Measurements from ENCODE around the gene XCR1.
A peak's percentile ranks its signal among the peaks of the same experiment; 100 is the strongest.
"Not testable (repeated sequence)": the region's sequence is repeated elsewhere in the genome, so short reads cannot be mapped to it uniquely, and the experiment has no call there.

Gene XCR1

DNA sequence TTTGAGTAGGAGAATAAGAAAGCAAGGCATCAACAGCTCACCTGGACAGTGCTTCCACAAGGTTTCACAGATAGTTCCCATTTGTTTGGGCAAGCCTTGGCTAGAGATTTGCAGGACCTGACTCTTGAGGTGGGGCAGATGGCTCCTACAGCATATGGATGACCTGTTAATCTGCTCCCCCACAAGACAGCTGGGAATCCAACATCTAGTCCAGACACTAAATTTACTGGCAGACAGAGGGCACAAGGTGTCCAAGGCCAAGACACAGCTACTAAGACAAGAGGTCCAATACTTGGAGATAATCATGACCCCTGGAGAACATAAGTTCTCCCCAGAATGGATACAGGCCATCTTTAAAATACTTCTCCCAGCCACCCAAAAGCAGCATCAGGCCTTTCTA is 23.6 kb downstream of the XCR1 start:
- DNase-seq: not testable (repeated sequence)

- no peak for DNase-seq
These were observed 26.1 kb downstream of the XCR1 start for GRCh38 chr3:46001178-46001577.

DNA sequence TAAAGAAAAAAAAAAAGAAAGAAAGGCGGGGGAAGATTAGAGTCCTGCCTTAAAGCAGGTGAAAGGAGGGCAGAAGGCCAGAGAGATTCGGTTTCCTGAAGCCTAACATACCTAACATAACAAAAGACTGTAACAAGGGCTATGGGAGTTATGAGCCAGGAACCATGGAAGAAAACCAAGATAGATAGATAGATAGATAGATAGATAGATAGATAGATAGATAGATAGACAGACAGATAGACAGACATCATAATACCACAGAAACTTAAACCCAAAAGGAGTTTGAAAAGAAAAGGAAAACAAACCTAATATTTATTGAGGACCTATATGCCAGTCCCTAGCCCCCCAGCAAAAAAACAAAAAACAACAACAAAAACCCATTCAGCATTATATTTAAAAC is 29.3 kb downstream of the XCR1 start:
- DNase-seq: no peak

GRCh38 chr3:45997499-45997898 is 29.8 kb downstream of the XCR1 start:
- DNase-seq: not testable (repeated sequence)

- DNase-seq: peak; percentile 90
These were observed 31.8 kb downstream of the XCR1 start, which contains the start of gene FYCO1 for GRCh38 chr3:45995236-45996192. Gene FYCO1 (minus strand): TSS chr3:45995824. CDS start chr3:45984910, 10,914 bp downstream.

- DNase-seq: peak; percentile 73
These were observed 32.7 kb downstream of the XCR1 start for GRCh38 chr3:45994419-45995235.

DNA sequence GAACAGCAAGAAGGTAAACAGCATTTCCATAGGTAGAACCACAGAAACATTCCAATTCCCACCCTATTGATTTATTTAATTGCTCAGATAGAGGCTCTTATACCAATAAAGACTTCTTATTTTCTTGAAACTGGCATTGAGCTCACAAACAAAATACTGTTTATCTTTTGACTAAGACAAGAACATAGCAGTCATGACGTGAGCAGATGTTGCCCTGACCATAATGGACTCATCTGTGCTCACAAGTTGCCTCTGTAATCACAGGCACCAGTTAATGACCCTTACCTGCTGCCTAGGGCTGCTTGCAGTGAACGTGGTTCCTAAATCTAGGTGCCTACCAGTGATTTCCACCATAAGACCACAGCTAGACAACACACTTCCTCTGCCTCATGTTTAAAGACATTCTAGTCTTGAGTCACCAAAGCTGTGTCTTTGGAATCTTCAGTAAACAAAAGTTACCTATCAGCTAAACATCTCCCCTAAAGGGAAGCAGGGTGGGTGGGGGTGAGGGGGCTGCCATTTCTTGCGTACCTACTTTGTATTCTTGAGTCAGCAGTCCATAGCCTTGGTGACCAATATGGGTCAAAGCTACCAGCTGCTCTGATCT is 33.8 kb downstream of the XCR1 start:
- DNase-seq: peak; percentile 44

- DNase-seq: peak; percentile 12
These were observed 34.5 kb downstream of the XCR1 start for GRCh38 chr3:45992821-45993221.

DNA sequence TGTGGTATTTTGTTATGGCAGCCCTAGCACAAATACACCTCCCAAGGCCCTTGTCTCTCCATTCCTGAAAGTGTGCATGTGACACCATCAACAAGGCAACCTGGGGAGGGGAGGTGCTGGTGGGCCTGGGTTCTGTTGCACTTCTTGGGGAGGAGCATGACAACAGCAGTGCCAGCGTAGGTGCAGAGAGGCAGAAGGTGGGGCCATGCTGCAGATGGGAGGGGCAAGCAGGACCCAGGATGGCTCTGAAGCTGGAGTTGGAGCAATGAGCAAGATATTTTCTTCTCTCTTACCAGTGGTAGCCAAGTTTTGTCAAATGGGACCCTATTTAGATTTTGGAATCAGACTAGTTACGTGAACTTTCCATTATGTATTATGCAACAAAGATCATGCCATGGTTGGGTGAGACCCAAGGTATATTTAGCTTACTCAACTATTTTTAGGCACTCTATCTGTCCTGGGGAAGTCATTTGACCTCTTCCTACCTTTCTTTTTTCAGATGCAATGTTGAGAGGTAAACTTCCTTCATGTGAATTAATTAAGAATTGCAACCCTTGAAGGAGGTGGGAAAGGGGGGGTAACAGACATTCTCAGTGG is 35.1 kb downstream of the XCR1 start:
- DNase-seq: no peak

DNA sequence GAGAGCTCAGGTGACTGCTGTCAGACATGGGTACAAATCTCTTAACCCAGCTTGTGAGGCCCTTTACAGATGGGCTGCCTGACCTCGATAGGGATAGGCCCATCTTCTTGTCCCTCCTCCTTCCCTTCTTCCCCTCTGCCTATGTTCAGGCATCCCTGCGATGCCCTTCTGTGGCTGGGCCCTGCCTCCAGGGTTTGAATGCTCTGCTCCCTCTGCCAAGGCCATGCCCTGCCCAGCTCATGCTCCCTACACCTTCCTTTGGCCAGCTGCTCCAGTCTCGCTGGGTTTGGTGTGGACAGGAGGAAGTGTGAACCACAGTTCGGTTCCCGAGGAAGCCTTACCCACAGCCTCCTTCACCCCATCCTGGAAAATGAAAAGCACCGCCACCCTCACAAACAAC is 35.9 kb downstream of the XCR1 start:
- no peak for DNase-seq

- DNase-seq: no peak
These were observed 37.1 kb downstream of the XCR1 start for GRCh38 chr3:45990181-45990580.

DNA sequence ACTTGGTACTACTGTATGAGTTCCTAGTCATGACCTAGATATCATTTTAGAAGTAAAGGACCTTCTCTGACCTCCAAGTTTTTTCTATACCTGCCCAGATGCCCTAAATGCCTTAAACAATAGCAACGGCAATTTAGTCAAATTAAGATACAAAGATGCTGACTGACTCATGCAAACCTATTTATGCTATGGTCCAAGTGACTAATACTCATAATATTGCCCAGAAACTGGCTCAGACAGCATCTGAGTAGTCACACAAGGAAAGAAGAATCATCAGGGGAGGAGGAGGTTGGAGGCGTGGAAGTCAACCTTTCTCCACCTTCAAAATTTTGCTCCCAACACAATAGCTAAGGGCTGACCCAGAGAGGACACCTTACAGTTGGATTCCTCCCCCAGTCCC is 38.5 kb downstream of the XCR1 start:
- no peak for DNase-seq

DNA sequence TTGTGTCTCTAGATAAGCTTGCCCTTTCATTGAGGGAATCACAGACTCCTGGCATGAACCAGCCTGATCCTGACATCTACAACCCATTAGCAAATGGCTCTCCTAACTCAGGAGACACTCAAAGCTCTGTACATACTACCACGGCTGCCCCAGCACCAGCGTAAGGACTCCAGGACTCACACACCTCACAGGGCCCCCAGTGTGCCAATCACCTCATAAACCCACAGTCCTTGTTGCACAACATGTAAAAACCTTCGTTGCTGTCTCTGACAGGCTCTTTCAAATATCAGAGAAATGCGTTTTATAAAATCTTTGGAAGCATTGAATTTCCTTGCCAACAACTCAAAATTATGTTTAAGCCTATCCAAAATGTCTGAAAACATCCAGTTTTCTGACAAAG is 38.9 kb downstream of the XCR1 start:
- no peak for DNase-seq

DNA sequence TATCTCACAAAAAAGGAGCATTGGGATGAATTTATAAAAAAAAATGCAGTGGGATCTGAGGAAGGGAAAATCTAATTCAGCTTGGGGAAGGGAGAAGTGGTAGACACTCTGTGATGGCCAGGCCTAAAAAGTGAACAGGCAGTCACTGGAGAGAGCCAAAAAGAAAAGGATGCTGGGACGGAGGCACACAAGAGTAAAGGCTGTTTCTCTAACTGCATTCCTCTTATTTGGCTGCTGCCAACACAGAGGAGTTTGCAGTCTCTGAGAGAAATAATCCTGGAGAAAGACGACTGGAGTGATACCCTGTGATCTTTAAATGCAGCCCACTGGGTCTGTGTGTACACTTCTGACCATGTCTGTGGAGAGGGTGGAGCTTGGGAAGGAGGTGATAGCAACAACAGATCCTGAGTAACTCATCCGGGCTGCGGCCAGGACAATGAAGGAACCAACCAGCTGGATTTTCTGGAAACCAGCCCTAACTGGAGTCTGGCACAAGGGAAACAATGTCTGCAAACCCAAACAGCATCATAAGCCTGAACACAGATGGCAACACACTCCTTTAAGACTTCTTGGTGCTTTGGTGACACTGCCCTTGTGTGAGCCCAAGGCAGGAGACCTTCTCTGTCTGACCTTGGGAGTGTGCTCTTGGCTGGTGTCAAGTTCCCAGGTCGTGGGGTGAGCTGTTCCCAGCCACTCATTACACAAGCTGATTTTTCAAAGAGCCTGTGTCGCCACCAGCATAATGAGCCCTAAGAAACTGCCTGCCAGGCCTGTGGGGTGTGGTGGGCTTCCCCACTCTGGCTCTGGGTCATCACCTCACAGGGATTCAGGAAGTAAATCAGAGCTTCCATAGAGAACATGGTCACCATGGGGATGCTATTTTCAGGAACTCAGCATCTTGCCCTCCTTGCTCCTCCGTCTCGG is 39.7 kb downstream of the XCR1 start:
- DNase-seq: no peak

DNA sequence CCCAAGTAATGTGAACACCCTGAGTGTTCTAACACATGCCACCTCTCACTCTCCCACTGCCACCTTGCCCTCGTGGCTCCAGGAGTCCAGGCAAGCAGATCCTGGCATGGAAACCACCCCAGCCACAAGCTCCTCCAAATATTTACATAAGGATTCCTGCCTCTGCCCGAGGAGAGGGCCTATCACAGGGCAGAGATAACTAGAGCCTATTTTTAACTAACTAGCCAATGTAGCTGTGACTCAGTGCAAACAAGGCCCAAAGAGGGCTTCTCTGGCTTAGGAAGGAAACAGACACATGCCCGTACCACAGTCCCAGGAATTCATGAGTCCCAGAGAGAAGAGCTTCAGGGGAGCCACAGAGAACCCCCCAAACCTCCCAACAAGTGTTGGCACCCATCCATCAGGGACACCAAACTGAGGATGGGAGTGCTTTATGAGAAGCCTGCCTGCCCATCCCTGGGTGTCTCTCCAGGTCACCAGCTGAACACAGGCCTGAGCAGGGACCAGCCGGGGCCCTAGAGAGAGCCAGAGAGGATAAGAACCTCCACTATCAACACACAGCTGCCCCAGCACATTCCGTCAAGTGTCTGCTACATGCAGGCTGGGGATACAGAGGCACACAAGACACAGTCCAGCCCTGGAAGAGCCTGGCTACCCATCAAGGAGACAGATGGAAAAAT is 40.8 kb downstream of the XCR1 start:
- no peak for DNase-seq

GRCh38 chr3:45985532-45986302 is 41.6 kb downstream of the XCR1 start:
- no peak for DNase-seq

GRCh38 chr3:45984331-45985312 is 42.7 kb downstream of the XCR1 start:
- DNase-seq: no peak

GRCh38 chr3:45983770-45984169 is 43.5 kb downstream of the XCR1 start:
- no peak for DNase-seq
